Epithelial cell of esophagus (primary cell): ENCODE data around the gene WDR4.

Source experiments
- DNase-seq: peaks from one replicate; pipeline ENCODE4 v3.0.0; 2010; ENCODE audit warnings: low read depth
- H3K4me3 ChIP-seq: 2 replicates; pipeline ENCODE4 v1.5.1; 2011; ENCODE audit warnings: mild to moderate bottlenecking, low read length, control low read depth
- TF ChIP-seq, protein P1 (sequence below): IDR thresholded peaks from 2 replicates; pipeline ENCODE4 v1.5.1; 2011; ENCODE audit warnings: low read depth, mild to moderate bottlenecking, low read length, control low read depth, inconsistent platforms; ENCODE audit not compliant: insufficient read depth; ENCODE audit errors: missing control alignments

The WDR4 gene

DNA sequence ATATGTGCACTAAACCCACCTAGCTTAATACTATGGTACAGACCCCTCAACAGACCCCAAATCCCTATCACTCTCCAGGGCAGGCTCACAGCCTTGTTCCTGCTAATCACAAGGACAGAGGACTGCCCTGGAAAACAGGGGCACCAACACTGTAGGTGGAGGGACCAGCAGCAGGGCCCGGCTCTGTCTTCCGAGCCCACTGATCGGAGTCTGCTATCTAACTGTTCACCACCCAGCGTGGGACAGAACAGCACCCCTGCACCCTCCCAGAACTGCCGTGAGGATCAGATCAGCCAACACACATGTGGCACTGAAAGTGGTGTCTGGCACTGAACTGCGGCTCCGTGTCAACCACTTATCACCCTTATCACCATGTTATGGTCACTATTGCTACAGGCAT, 6.2 kb downstream of the WDR4 start:
- no peak for DNase-seq
- TF ChIP-seq, protein P1, sequence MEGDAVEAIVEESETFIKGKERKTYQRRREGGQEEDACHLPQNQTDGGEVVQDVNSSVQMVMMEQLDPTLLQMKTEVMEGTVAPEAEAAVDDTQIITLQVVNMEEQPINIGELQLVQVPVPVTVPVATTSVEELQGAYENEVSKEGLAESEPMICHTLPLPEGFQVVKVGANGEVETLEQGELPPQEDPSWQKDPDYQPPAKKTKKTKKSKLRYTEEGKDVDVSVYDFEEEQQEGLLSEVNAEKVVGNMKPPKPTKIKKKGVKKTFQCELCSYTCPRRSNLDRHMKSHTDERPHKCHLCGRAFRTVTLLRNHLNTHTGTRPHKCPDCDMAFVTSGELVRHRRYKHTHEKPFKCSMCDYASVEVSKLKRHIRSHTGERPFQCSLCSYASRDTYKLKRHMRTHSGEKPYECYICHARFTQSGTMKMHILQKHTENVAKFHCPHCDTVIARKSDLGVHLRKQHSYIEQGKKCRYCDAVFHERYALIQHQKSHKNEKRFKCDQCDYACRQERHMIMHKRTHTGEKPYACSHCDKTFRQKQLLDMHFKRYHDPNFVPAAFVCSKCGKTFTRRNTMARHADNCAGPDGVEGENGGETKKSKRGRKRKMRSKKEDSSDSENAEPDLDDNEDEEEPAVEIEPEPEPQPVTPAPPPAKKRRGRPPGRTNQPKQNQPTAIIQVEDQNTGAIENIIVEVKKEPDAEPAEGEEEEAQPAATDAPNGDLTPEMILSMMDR, result no peak
- H3K4me3 ChIP-seq, result no peak overlapping the region

GRCh38 chr21:42868196-42868595, 11.1 kb downstream of the WDR4 start:
- H3K4me3 ChIP-seq, result no peak overlapping the region
- TF ChIP-seq, protein P1, result no peak
- no peak for DNase-seq

DNA sequence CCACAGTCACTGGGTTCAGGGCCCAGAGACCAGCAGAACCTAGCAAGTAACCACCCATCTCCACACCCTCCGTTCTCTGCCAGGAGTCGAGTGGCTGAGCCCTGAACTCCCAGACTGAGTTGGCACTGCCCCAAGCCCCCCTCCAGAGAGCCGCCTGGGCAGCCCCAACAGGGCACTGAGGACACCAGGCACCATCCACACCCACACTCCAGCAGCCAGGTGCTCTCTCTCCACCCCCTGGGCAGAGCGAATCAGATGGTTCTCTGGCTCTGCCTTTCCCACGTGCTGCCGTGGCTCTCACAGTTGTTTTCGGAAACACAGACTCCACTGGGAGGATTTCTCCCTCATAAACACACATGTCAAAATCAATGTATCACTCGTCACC, 13.6 kb downstream of the WDR4 start:
- no peak for DNase-seq
- TF ChIP-seq, protein P1, result no peak
- no peak overlapping the region for H3K4me3 ChIP-seq

DNA sequence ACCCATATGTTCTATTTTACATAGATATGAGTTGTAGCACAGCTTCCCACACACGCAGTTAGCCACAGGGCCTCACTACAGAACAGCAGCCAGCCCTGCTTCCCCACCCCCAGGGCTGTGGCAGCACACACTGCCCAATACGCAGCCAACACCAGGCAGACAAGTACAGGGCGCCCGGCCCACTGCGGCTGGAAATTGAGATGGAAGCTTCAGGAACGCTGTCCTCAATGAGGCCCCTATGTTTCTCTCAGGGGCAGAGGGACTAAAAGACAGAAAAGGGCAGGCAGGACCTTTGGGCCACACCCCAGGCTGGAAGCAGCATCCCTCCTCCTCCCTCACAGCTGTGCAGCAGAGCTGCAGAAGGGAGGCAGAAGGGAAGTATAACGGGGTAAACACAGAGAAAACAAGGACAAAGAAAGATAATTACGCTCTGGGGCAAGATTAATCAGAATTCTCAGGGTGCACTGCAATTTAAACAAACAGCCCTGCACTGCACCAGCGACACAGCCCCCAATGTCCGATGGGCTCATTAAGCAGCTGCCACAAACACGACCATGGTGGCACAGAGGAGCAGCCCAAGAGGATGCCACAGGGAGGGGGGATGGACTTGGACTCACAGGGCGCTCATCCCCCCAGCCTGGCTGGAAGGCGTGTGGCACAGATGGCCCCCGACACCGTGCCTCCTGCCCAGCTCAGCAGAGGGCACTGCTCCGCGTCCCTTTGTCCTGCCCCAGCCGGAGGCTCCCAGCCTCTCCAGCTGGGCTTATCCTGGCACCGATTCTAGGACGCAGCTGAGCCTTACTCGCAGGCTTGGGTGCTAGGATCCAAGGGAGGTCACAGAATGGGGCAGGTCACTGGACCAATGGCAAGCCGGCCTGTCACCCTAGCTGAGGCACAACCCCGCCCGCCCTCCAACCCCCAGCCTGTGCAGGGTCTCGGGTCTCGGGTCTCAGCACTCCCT, 14.2 kb downstream of the WDR4 start:
- TF ChIP-seq, protein P1, result no peak
- no peak overlapping the region for H3K4me3 ChIP-seq
- DNase-seq, result no peak

DNA sequence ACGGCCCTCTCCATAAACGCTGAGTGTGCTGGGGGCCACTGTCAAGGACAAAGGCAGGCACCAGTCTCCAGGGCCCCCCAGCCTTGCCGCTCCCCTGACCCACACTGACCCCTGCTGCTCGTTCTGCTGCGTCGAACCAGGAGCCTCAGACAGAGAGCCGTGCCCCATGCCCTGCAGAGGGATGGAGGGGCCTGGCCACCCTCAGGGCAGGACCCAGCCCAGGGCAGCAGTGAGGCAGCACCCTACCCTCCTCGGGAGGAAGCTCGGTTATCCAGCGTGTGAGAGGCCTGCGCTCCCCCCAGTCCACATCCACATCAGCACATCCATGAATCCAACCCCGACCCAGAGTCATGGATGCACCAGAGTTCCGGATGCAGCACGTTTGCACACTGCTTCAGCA, 15.1 kb downstream of the WDR4 start:
- no peak for DNase-seq
- TF ChIP-seq, protein P1, result no peak
- no peak overlapping the region for H3K4me3 ChIP-seq

- DNase-seq, result no peak
- TF ChIP-seq, protein P1, result no peak
- H3K4me3 ChIP-seq, result no peak overlapping the region
Measured at GRCh38 chr21:42863504-42863870, 15.9 kb downstream of the WDR4 start.

DNA sequence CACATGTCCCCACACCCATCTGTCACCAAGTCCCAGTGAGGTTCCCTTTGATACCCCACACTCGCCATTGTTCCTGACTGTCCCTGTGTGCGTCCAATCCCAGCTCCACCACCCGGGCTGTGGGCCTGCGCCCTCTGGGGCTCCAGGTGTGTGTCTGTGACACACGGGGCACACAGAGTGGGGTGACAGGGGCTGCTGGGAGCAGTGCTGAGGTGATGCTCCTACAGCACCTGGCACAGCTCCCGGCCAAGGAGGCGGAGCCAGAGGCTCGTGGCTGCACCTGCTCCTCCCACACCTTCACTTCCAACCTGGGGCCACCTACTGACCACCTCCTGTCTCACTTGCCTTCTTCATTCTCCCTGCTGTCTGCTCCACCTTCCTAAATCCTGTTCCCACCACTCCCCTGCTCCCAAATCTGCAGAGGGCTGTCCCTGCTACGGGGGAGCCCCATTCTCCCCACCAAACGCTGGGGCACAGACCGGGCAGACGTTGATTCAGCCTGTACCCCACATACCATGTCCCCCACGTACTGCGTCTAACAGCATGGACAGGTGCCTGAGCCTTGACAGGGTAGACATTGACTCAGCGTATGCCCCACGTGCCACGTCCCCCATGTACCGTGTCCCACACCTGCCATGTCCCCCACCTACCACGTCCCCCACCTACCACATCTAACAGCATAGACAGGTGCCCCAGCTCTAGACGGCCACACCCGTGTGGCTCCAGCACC, 16.4 kb downstream of the WDR4 start:
- peak; percentile 68 for DNase-seq
- TF ChIP-seq, protein P1, result peak; percentile 56

More for the DNA sequence above, 16.4 kb downstream of the WDR4 start:
- no peak overlapping the region for H3K4me3 ChIP-seq
